Activated naive CD4-positive, alpha-beta T cell treated with anti-CD3 and anti-CD28 coated beads, Interleukin-2, amount 50 U/mL, for 16 hours (primary cell): ENCODE data around the gene XRN1.
A peak's percentile ranks its signal among the peaks of the same experiment; 100 is the strongest.
"Not testable (repeated sequence)": the region's sequence is repeated elsewhere in the genome, so short reads cannot be mapped to it uniquely, and the experiment has no call there.

Experiments
- DNase-seq: peaks from one replicate; pipeline ENCODE4 v3.0.0-alpha.2; 2020

Gene XRN1, protein sequence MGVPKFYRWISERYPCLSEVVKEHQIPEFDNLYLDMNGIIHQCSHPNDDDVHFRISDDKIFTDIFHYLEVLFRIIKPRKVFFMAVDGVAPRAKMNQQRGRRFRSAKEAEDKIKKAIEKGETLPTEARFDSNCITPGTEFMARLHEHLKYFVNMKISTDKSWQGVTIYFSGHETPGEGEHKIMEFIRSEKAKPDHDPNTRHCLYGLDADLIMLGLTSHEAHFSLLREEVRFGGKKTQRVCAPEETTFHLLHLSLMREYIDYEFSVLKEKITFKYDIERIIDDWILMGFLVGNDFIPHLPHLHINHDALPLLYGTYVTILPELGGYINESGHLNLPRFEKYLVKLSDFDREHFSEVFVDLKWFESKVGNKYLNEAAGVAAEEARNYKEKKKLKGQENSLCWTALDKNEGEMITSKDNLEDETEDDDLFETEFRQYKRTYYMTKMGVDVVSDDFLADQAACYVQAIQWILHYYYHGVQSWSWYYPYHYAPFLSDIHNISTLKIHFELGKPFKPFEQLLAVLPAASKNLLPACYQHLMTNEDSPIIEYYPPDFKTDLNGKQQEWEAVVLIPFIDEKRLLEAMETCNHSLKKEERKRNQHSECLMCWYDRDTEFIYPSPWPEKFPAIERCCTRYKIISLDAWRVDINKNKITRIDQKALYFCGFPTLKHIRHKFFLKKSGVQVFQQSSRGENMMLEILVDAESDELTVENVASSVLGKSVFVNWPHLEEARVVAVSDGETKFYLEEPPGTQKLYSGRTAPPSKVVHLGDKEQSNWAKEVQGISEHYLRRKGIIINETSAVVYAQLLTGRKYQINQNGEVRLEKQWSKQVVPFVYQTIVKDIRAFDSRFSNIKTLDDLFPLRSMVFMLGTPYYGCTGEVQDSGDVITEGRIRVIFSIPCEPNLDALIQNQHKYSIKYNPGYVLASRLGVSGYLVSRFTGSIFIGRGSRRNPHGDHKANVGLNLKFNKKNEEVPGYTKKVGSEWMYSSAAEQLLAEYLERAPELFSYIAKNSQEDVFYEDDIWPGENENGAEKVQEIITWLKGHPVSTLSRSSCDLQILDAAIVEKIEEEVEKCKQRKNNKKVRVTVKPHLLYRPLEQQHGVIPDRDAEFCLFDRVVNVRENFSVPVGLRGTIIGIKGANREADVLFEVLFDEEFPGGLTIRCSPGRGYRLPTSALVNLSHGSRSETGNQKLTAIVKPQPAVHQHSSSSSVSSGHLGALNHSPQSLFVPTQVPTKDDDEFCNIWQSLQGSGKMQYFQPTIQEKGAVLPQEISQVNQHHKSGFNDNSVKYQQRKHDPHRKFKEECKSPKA (N-terminal part only)

DNA sequence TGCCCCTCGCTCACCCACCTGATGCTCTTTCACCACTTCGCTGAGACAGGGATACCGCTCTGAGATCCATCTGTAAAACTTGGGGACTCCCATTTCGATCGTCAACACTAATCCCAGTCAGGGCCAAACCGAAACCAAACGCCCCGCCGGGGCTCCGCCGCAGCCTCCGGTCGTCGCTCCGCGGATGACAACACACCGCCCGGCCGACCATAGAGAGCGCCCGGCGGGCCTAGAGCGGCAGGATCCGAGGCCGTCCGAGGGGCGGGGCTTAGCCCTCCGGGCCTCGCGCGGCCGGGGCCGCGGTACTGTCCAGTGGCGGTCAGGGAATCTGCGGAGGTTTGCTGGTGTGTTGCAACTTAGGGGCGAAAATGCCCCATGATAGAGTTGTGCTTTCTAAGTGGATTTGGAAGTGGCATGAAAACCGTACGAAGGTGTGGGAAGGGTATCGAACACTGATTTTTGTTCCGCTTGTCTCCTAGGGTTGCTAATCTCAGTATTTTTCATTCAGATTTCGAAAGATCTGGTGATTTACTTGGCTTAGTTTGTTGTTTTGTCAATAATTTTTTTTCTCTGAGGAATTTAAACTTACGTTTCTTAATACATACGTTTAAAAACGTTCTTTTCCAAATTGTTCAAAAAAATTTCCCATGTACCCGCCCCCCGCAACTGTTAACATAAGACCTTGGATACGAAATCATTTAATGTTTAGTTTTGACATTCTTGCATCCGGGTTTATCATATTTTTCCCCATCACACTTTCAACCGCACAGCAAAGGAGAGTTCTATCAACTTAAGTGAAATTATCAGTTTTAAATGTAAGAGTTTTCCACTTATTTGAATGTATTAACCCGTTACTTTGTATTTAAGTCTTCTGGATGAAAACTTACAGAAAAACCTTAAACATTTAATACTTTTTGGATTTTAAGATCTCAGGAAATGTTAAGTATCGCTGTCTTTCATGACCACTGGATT, at the start of gene XRN1:
TSS of gene XRN1 (minus strand) at position 186 of the 972 bp plus-strand sequence. CDS start at position 93, 93 bp downstream.
- peak; percentile 95 for DNase-seq

DNA sequence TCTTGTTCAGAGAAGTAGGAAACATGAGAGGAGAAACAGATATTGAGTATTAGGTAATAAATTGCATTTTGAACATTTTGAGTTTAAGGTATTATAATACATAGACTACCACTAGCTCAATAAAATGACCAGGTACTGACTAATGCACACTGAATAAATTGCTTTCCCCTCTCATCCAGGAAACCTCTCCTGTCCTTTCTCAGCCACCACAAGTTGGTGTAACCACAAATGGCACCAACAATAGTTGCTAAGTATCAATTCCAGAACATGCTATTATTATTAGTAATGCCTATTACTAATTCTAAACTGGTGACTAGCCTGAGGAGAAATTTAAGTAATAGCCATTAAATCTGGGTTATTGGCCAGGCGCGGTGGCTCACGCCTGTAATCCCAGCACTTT, 47.3 kb upstream of the XRN1 start:
- no peak for DNase-seq

DNA sequence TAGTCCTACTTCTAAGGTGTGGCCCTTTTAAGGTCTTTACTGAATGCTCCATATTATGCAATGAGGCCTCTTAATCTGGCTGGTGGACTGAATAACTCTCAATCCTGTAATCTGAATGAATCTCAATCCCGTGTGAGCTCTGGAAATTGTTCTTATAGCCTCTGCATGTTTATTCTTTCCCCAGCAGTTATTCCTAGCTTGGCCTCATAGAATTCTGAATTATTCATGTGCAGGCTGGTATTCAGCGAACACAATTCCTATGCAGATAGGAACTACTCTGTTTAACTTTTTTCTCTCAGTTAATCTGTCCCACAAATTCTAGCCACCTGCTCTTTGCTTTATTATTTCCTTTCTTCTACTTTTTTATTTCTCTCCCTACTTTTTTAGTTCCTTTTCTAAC, 44.3 kb upstream of the XRN1 start:
- no peak for DNase-seq

DNA sequence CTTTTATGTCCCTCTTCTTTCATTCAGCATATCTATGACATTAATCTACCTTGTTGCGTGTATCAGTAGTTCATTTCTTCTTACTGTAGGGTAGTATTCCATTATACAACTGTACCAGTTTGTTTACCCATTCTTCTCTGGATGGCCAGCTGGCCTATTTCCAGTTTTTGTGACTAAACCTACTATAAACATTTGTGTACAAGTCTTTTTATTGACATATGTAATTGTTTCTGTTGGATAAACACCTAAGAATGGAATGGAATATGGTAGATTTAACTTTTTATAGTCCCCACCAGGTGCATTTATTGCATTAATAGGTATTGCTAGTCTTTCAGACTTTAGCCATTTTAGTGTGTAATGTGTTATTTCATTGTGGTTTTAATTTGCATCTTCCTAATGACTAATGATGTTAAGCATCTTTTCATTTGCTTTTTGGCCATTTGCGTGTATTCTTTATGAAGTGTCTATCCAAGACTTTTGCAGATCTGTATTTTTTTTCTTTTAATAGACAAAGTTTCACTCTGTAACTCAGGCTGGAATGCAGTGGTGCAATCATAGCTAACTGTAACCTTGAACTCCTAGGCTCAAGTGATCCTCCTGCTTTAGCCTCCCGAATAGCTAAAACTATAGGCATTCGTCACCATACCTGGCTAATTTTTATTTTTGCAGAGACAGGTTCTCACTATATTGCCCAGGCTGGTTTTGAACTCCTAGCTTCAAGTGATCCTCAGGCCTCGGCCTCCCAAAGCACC, 41.9 kb upstream of the XRN1 start:
- DNase-seq = no peak

DNA sequence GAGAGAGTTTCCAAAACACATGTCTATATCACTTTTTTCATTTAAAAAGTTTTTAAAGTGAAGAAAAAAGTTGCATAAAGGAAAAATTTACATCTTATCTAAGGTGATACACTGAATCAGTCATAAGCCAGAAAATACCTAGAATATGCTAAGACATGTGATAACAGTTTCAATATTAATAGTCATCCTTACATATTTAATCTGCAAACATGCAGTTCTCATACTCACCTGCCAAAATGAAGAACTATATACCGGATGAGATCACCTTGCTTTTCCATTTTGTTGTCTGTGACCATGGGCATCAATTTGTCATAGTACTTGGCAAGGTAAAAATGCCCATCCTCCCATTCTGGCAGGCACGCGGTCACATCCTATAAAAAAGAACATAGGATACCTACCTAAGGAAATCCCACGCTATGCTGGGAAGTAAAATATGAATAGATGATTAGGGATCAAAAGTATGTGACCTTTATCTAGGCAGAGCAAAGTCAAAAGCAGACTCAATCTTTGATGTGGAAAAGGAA, 37.1 kb upstream of the XRN1 start:
- no peak for DNase-seq

DNA sequence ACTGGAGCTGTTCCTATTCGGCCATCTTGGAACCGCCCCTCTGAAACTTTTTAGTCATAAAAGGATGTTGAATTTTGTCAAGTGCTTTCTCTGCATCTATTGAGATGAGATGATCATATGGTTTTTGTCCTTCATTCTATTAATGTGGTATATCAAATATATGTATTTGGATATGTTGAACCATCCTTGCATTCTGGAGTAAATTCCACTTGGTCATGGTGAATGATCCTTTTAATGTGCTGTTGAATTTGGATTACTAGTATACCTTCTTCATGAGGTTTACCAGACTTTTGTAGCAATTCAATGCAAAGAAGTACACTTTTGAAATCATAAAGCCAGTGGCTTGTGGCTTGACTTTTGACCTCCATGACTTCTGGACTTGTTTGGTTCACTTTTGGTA, 33.4 kb upstream of the XRN1 start:
- DNase-seq = no peak

DNA sequence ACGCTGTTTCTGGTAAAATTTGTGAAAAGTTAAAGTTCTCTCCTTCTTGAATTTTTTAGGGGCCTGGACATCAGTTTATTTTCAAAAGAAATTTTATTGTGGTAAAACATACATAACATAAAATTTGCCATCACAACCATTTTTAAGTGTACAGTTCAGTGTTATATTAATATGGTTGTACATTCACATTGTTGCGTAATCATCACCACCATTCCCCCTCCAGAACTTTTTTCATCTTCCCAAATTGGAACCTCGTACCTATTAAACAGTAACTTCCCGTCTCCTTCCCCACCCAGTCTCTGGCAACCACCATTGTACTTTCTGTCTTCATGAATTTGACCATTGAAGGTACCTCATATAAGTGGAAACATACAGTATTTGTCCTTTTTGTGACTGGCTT, 23.0 kb upstream of the XRN1 start:
- no peak for DNase-seq

DNA sequence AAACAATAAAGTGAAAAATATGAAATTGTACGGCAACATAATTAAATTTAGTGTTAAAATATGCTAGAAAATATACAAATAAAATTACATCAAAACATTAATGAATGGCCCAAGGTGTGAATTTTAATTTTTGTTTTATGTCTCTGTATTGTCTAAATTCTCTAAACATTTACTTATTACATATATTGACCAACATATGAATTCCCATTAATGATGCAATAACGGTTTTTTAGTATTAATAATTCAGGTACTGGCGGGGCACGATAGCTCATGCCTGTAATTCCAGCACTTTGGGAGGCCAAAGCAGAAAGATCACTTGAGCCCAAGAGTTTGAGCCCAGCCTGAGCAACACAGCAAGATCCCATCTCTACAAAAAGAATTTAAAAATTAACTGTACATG, 20.6 kb upstream of the XRN1 start:
- DNase-seq = no peak

DNA sequence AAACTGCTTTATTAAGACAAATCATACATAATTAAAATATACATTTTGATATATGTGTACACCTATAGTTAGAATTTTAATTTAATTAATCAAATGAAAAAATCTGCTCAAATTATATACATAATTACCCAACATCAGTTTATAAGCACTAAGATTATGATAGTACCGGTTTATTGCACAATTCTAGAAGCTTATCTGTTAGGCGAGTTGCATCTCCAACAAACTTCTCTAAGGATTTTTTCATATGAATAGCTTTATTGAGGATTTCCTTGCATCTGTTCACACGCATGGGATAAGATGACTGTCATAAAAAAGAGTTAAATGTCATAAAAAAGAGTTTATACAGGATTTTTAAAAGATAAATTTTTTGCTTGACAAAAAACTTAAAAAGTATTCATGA, 19.9 kb upstream of the XRN1 start:
- DNase-seq = no peak

DNA sequence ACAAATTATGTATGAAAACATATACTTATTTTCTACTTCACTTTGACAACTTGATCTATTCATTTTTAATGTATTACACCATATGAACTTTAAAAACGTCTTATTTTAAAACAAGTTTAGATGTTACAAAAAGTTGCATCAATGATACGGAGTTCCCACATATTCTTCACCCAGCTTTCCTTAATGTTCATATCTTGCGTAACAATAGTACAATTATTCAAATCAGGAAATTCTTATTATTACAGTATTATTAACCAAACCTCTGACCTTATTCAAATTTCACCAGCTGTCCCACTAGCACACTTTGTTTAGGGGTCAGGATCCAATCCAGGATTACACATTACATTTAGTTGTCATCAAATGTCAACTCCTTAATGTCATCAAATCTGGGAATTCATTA, 12.9 kb upstream of the XRN1 start:
- no peak for DNase-seq

DNA sequence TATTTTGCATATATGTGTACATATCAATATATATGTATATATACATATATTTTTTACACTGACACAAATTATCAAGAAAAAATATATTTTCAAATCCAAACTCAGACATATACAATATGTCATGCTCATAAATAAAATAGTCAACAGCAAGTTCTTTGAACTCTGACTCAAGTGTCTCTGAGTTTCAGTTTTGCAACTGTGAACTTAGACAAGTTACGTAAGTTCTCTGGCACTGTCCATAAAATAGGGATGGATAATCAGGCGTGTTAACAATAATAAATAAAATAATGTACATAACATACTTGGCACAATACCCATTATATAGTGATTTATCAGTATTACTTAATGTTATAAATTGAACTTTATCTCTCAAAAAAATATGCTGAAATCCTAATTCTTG, 12.1 kb upstream of the XRN1 start:
- DNase-seq = no peak

DNA sequence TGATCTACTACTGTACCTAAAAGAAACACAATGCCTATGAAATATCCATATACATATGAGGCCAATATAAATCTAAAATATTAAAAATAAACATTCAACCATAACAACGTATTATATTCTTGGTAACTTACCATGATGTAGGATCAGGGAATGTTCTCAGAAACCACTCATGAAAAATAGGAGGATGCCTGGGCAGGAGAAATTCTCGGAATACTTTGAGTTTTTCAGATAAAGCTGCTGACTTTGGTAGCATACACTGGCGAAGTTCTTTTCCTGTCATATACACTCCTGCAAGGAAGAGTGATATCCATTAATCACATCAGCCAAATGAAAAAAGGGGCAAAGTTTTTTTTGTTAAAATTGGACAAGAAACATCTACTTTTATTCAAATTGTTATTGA, 11.3 kb upstream of the XRN1 start:
- no peak for DNase-seq

DNA sequence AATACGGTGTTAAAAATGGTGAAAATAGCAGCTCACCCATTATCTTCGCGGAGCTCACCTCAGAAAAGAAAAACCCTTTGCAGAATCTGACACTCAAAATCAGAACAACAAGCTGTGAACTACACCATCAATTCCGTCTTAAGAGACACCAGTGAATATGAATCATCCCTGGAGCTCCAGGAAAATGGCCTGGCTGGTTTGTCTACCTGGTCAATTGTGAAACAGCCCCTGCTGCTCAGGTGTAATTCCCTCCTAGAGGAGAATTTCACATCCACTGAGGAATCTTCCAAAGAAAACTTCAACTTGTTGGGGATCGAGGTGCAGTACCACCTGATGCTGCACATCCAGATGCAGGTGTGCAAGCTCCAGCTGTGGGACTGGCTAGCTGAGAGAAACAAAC, 3.0 kb upstream of the XRN1 start:
- DNase-seq = no peak

DNA sequence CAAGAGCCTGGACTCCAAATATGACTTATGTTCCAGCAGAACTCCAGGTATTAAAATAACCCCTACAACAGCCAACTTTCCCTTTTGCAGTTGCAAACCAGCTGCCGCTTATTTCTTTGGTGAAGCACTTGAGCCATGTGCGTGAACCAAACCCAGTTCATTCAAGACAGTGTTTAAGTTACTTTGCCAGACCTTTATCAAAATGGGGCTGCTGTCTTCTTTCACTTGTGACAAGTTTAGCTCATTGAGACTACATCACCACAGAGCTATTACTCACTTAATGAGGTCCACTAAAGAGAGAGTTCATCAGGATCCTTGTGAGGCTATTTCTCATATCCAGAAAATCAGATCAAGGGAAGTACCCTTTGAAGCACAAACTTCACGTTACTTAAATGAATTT, 2.4 kb upstream of the XRN1 start:
- no peak for DNase-seq

DNA sequence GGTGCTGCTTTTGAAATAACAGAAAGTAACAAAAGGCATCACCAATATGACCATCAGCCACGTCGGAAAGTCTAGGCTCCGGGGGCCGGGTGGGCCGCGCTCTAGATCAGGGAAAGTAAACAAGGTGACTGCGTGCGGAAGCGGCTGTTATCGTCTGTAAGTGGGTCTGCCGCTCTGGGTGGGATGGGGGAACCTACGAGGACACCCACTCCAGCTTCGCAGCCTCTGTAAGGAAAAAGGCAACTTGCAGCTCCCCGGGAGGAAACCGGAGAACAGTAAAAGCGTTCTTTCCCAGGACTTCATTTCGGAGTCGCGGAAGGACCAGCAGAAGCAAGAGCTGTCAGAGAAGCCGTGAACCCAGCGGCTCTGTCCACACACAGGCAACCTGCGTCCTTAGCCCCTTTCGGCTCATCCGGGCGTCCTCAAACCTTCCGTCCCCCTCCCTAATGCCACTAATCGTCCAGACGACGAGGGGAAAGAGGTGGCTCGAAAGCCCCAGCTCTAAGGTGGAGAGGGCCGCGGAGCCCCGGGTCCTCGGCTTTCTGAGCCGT, 461 bp downstream of the XRN1 start:
- DNase-seq = peak; percentile 36

DNA sequence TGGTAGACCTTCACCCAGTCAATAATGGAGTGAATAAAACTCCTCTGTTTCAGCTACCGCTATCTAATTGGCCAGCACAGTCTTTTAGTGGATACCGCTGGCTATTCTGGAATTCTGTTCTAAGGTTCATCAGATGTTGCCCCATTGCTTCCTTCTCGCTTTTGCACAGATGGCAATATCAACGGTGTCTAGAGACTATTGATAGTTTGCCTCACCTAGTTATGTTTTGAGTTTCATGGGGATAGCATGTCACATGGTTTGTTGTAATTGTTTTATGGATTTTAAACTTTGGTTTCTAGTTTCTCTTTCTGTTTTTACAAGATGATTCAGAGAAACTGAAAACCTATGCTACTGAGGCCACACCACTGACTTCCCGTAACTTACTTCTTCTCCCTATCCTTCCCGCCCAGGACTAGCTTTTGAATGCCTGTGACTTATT, 2.0 kb downstream of the XRN1 start:
- DNase-seq = no peak

DNA sequence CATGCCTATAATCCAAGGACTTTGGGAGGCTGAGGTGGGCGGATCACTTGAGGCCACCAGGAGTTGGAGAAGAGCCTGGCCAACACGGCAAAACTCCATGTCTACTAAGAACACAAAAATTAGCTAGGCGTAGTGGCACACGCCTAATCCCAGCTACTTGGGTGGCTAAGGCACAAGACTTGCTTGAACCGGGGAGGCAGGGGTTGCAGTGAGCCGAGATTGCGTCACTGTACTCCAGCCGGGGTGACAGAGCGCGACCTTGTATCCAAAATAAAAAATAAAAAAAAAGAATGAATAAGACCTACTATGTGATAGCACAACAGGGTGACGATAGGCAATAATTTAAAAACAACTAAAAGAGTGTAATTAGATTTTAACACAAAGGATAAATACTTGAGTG, 3.5 kb downstream of the XRN1 start:
- DNase-seq = no peak

DNA sequence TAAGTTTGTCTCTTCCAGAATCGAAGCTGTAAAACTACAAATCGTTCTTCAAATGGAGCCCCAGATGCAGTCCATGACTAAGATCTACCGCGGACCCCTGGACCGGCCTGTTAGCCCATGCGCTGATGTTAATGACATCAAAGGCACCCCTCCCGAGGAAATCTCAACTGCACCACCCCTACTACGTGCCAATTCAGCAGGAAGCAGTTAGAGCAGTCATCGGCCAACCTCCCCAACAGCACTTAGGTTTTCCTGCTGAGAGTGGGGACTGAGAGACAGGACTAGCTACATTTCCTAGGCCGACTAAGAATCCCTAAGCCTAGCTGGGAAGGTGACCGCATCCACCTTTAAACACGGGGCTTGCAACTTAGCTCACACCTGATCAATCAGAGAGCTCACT, 4.8 kb downstream of the XRN1 start:
- DNase-seq = not testable (repeated sequence)

DNA sequence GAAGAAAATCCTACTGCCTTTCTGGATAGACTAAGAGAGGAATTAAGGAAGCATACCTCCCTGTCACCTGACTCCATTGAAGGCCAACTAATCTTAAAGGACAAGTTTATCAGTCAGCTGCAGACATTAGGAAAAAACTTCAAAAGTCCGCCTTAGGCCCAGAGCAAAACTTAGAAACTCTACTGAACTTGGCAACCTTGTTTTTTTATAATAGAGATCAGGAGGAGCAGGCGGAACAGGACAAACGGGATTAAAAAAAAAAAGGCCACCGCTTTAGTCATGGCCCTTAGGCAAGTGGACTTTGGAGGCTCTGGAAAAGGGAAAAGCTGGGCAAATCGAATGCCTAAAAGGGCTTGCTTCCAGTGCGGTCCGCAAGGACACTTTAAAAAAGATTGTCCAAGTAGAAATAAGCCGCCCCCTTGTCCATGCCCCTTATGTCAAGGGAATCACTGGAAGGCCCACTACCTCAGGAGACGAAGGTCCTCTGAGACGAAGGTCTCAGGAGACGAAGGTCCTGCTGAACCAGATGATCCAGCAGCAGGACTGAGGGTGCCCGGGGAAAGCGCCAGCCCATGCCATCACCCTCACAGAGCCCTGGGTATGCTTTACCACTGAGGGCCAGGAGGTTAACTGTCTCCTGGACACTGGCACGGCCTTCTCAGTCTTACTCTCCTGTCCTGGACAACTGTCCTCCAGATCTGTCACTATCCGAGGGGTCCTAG, 8.2 kb downstream of the XRN1 start:
- not testable (repeated sequence) for DNase-seq

DNA sequence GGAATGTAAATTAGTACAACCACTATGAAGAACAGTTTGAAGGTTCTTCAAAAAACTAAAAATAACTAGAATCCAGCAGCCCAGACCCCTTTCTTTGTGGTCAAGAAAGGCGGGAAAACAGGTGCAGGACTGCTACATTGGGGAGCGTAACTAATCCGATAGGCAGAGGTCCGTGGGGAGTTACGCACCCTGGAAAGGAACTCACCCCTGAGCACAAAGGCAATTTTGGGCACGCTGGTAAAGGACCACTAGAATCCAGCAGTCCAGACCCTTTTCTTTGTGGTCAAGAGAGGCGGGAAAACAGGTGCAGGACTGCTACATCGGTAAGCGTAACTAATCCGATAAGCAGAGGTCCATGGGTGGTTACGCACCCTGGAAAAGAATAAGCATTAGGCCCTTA, 9.7 kb downstream of the XRN1 start:
- not testable (repeated sequence) for DNase-seq
